GM18519 (cell line): ENCODE results near the gene SMIM13.

Experiments
- ATAC-seq: cut with Tn5 transposase; IDR thresholded peaks from one replicate; pipeline ENCODE4 v1.9.1; 2021; ENCODE audit warnings: mild to moderate bottlenecking, moderate library complexity; ENCODE audit not compliant: unreplicated experiment, low FRiP score

Gene SMIM13

DNA sequence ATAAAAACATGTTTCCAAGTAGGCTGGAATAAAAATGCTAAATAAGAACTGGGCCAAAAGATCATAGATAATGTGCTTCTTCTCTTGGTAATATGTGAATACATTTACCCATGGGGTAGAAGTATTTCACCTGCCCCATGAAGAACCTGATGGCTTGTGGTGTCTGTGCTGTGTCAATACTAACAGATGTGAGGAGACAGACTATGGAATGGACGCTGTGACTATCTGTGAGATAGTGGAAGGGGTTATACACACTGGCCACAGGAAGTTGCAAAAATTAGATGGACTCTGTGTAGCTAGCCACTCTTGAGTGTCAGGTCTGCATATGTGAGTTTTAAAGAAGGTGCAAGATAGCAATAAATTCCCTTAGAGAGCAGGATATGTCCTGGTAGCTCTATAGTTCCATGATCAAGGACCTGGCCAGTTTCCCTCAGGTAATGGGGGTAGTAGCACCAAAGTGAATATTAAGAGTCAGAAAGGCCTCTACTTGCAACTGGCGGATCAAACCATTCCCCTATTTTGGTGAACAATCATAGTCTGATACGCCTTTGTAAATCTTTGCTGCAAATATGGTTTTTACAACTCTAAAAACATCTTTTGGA, 90.2 kb downstream of the SMIM13 start:
- ATAC-seq, result no peak

DNA sequence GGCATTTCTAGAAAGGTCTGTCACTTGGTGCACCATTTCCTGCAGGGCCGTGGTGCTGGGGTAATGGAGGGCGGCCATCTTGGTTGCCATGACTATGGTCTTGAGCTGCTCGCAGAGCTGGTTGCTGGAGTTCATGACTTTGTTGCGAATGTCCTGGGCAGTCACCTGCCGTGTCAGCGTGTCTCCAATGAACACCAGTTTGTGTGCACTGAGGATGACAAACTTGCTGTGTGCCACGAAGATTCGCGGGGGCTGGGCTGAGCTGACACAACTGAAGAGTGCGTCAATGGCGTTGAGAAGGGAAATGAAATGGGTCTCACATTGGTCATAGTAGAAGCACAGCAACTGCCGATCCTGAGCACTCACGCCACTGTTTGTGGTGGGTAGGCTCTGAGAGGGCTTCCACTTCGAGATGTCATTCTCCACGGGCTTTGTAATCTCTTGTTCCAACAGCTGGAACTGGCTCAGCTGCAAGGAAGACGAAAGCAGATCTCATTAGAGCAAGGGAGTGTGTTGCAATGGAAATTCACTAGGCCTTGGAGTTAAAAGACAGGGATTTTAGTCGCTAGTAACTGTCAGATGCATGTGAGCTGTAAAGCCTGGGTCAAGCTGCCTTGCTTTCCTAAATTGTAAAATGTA, 91.7 kb downstream of the SMIM13 start:
- ATAC-seq, result no peak

DNA sequence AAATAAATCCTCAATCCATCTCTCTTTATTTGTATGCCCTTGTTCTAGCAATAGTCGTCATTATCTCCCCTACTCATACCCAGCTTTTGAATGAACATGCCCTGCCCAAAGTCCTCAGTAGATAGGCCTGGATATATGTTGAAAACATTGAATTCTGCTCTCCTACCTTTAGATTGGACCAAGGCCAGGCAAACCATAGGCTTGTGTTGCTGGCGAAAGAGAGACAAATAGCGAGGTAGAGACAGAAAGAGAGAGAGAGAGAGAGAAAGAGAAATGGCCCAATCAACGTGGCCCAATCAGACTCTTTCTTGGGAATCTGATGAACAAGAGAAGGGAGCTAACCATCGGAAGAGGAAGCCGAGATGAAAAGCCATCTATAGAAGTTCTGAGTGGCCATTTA, 93.7 kb downstream of the SMIM13 start:
- no peak for ATAC-seq
